ENCODE measurements around the gene KRT35.
A peak's percentile ranks its signal among the peaks of the same experiment; 100 is the strongest.

Gene KRT35

GRCh38 chr17:41511716-41512115 lies 30.8 kb upstream of the KRT35 start:
- no peak for DNase-seq

DNA sequence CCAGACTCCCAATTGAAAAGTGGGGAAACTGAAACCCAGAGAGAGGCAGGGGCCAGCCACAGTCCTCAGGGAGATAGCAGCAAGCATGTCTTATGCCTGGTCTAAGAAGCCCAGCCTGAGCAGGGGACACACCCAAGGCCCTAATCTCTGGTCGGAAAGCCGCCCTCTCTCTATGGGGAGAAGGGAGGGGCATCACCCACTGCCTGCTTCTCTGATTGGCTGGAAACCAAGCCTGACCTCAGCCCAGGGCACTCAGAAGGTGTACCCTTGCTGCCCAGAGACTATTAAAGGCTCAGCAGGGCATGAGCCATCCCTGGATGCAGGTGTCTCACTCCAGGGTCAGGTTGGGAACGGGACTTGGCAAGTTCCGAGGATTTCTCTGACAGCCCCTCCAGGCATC lies 30.2 kb upstream of the KRT35 start:
- DNase-seq = no peak

DNA sequence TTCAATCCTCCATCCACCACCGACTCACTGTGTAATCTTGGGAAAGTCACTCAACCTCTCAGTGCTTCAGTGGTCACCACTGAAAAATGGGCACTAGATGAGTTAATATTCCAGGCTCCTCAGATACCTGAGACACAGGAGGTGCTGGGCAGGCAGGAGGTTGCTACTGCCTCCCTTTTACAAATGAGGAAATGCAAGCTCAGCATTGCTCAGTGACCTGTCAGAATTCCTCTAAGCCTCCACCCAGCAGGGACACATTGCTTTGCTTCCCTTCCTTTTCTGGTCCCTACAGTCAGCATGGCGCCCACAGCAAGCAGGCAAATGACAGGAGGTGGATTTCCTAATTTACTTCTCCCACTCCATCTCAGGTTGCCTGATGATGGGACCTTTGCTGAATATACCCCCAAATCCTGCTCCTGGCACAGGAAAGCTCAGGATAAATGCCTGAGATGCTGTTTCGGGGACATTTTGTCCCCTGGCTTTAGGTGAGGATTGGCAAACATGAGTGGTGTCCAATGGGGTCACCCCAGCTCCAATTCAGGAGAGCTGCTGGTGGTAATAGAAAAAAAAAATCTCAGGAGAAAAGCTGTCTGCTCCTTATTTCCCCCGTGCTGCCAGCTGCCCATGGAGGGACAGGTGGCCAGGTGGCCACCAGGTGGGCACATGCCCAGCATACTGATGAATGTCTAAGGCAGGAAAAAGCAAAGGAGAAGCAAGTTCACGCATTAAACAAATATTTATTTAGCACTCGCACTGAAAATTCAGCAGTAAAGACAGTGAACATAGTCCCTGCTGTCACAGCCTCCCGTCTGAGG lies 29.5 kb upstream of the KRT35 start:
- no peak for DNase-seq

DNA sequence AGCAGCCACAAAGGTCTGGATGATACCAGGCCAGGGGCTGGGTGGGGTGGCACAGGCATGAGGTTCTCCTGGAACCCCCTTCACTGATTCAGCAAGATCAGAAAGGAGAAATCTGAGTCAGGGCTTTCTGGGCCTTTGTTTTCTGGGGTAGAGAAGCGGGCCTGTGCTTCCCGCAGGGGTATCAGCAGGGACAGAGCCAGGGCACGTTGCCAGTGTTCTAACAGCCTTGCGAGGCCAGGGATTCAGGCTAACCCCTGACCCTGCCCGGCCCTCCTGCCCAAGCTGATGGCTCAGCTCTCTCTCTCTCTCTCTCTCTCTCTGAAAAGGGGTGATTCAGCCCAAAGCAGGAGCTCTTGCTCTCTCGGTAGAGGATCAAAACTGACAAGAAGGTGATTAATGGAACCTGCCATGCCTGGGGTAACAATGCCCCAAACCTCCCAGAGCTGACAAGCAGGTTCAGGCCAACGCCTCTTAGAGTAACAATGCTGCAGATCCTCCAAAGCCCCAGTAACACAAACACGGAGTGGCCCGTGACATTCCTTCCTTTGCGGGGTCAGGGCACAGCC lies 26.4 kb upstream of the KRT35 start:
- no peak for DNase-seq

DNA sequence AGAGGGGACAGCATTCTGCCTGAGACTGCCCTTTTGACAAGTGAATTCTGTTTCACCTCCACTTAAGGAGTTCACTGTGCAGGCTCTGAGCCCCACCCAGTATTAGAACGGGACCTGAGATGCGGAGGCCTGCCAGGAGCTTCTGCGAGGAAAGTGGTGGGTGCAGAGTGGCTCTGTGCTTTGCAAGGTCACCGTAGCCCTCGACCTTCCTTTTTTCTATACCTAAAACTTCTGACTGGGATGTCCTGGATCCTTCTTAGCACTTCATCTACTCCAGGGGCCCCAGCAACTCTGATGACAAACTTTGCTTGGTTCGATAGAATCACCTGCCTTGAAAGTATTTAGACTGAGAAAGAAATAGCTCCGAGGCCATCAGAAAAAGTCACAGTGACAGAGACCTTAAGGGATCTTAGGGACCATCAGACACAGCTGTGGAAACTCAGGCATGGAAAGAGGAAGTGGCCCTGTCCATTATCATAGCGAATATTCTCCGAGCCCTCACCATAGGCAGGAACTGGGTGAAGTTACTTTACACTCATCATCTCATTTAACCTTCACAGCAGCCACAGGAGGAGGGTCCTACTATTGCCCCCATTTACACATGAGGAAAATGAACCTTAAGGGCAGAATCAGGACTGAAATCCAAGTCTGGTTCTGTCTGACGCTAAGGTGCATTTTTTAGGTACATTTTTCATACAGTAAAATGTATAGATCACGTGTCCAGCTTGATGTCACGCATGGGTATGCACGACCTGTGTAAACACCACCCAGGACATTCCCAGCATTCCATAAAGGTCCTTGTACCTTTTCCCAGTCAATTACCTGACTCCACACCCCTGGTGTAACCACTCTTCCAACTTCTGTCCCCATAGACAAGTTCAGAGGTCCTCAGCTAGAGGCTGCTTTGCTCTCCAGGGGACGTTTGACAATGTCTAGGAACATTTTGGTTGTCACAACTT lies 25.1 kb upstream of the KRT35 start:
- DNase-seq = no peak

- no peak for DNase-seq
Observed at GRCh38 chr17:41505007-41505808, 24.3 kb upstream of the KRT35 start, which contains the start of gene KRT13. KRT13 (minus strand) TSS chr17:41505612; CDS start chr17:41505550, 62 bp downstream.

GRCh38 chr17:41504246-41504977 lies 23.5 kb upstream of the KRT35 start:
- no peak for DNase-seq

- DNase-seq = no peak
Observed at GRCh38 chr17:41503202-41503601, 22.3 kb upstream of the KRT35 start.

DNA sequence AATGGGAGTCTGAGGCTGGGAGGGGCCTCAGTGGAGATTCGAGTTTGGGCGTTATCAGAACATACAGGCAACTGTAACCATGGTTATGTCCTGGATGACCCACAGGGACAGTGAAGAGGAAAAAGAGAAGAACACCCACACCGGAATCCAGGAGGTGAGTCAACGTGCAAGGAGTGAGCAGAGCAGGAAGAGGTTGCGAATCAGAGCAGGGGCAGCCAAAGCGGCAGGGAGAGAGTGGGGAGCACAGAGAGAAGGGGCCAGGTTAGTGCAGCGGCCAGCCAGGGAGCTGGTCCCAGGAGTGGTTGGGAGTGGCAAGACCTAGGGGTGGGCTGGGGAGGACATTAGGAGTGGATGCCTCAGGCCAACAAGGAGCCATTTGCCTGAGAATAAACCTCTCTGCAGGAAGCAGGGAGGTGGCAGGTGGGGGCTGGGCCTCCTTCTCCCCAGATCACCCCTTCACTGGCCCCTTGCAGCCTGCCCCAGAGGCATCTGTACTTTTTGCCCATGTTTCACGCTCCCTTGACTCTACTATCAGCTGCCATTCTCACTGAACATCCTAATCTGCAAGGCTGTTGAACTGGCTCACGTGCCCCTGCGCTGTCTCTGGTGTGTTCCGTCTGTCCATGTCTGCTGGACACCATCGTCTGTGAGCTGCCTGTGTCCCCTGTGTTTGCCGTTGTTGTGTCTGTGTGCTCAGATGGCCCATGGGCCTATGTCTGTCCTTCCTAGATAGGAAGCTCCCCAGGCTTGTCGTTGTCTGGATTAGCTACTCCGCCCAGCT lies 19.4 kb upstream of the KRT35 start:
- DNase-seq = no peak

GRCh38 chr17:41499714-41500113 lies 18.8 kb upstream of the KRT35 start:
- DNase-seq = no peak

- DNase-seq = no peak
Observed at GRCh38 chr17:41498276-41498675, 17.3 kb upstream of the KRT35 start.

GRCh38 chr17:41496803-41497484 lies 16.0 kb upstream of the KRT35 start:
- DNase-seq = peak in 2 of 4 experiments; percentile 18 to 43

DNA sequence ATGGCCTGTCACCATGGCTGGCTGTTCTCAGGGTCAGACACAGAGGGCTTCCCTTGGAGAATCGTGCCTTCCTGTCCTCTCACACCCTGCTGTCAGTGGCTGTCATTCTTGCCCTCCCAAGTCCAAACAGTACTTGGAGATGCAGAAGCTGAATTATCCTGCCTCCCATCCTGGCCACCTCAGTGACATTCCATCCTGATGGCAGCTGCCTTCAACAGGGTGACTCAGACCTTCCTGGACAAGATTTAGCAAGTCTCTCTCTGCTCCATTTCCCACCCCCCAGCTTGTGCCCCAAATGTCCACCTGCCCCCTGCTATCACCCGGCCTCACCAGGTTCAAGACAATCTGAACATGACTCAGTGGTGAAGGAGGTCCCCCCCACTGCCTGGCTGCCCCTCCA lies 13.6 kb upstream of the KRT35 start:
- DNase-seq = no peak

GRCh38 chr17:41492771-41493170 lies 11.8 kb upstream of the KRT35 start:
- DNase-seq = no peak

- DNase-seq = no peak
Observed at GRCh38 chr17:41492351-41492750, 11.4 kb upstream of the KRT35 start.

DNA sequence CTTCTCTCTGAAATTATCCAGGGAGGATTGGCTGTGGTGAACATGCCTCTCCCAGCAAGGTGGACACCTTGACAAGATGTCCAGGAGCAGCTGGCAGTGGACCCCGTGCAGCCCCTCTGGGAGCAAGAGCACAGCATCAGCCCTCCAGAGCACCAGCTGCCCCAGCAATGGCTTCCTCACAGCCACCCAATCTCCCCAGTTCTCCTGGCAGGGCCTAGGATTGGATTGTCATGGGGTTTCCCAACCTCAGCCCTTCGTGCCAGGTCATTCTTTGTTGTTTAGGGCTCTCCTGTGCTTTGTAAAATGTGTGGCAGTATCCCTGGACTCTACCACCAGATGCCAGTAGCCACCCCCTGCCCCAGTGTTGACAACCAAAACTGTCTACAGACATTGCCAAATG lies 10.5 kb upstream of the KRT35 start:
- no peak for DNase-seq

DNA sequence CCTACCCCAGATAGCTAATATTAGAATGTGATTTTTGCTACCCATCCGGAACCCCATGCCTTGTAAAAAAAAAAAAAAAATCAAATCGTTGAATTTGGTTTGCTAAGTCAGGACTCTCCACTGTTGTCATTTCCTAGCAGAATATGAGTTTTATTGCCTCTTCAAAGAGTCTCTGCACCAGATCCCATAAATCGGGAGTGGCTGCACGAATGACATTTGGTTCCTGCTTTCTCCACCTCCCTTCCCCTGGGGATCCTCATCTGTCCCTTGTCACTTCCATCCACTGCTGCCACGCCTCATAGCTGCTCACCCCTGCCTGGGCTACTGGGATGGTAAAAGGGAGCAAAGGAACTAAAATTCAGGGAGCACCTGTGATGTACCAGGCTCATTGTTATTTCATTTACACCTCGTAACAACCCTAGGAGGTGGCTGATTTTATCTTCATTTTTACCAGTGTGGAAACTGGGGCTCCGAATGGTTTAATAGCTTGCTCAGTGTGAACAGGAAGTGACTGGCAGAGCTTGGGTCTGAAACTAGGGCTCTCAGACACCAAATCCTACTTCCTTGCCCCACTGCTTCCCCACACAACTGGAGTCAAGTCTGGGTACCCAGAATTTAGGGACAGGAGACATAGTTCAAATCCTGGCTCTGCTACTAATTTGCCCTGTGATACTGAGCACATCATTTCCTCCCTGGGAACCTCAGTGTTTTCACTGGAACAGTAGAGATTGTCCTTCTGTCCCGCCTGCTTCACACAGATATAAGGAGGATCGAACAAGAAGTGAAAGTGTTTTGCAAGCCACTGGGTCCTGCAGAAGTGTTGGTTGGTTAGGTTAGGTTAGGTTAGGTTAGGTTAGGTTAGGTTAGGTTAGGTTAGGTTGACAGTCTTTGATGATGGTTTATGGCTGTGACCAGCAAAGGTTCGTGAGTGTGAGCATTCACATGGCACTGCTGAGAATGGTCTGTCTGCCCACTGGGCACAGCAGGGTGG lies 9.3 kb upstream of the KRT35 start:
- DNase-seq = no peak

DNA sequence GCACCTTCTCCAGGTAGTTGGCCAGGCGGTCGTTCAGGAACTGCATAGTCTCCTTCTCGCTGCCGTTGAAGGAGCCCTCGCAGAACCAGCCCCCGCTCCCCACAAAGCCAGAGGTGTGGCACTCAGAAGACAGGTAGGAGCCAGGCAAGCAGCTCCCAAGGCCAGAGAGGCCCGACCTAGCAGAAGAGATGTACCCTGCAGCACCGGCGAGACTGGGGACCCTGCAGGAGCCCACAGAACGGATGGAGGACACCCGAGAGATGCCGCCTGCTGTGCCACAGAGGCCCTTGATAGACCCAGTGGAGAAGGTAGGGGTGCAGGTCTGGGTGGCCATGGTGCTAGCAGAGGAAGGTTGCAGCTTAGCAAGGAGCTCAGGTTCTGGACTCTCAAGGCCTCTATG lies 8.6 kb upstream of the KRT35 start, which contains the start of gene KRT36:
TSS of gene KRT36 (minus strand) at position 380 of the 400 bp plus-strand sequence. CDS start at position 334, 46 bp downstream.
- no peak for DNase-seq

Measured in activated naive CD4-positive, alpha-beta T cell (primary cell).